ENCODE data around the gene SH3RF2.
"Not testable (repeated sequence)": the region's sequence is repeated elsewhere in the genome, so short reads cannot be mapped to it uniquely, and the experiment has no call there.

The SH3RF2 gene

GRCh38 chr5:145978708-145979107, 42.3 kb downstream of the SH3RF2 start:
- DNase-seq (ENCODE audit: low read depth): no peak

- DNase-seq (ENCODE audit: low read depth): no peak
These were observed 43.2 kb downstream of the SH3RF2 start for GRCh38 chr5:145979270-145980223.

GRCh38 chr5:145980259-145980658, 43.9 kb downstream of the SH3RF2 start:
- DNase-seq (ENCODE audit: low read depth): no peak

GRCh38 chr5:145980718-145981117, 44.3 kb downstream of the SH3RF2 start:
- no peak for DNase-seq (ENCODE audit: low read depth)

DNA sequence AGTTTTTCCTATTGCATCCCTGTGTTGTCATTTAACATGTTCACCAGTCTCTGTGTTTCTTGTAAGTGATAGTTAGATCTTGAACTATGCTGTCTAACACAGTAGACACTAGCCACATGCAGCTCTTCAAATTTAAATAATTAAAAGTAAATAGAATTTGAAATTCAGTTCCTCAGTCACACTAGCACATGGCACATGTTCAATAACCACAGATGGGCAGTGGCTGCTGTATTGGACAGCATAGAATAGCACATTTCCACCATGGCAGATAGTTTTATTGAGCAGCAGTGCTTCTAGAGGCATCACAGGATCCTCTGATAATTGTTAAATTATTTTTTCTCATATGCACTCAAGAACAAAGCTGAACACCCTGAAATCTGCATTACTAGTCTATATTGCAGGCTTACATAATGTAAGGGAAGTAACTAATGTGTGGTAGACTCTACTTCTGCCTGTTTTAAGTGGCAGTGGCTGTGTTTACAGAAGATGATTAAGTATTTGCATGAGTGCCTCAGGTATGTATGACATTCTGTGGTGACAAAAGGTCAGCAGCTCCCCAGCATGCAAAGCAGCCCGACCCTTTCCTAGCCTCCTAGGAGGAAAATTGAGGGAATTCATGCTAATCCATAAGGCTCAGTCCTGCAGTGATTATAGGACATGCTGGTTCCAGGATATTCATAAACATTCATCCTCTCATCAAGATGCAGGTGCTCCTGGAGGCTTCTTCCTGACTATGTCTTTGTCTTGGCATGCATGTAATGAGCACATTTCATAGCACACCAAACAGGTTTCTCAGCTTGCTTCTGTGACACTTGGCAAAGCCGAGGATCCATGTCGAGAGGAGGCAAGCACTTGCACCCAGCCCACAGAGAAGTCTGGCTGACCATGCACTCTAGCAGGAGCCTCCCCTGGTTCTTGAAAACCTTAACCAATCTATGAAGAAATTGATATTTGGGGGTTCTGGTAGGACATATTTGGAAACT, 45.5 kb downstream of the SH3RF2 start:
- no peak for DNase-seq (ENCODE audit: low read depth)

GRCh38 chr5:145982572-145983318, 46.4 kb downstream of the SH3RF2 start:
- no peak for DNase-seq (ENCODE audit: low read depth)

- no peak for DNase-seq (ENCODE audit: low read depth)
These were observed 47.1 kb downstream of the SH3RF2 start for GRCh38 chr5:145983446-145983845.

- DNase-seq (ENCODE audit: low read depth): no peak
These were observed 47.7 kb downstream of the SH3RF2 start for GRCh38 chr5:145984072-145984471.

DNA sequence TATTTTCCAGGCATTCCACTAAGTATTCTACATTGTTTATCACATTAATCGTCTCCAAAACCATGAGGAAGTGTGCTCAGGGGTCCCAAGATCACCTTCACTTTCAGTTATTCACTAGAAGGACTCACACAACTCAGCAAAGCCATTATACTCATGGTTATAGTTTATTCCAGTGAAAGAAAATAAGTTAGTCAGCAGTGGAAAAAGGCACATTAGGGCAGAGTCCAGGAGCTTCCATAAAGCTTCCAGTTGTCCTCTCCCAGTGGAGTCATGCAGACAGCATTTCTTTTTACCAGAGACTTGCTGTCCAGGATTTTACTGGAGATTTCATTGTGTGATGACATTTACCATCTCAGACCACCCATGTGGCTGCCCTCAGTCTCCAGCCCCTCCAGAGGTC, 51.5 kb downstream of the SH3RF2 start:
- no peak for DNase-seq (ENCODE audit: low read depth)

GRCh38 chr5:145988993-145989392, 52.6 kb downstream of the SH3RF2 start:
- no peak for DNase-seq (ENCODE audit: low read depth)

GRCh38 chr5:145989428-145989827, 53.0 kb downstream of the SH3RF2 start:
- no peak for DNase-seq (ENCODE audit: low read depth)

DNA sequence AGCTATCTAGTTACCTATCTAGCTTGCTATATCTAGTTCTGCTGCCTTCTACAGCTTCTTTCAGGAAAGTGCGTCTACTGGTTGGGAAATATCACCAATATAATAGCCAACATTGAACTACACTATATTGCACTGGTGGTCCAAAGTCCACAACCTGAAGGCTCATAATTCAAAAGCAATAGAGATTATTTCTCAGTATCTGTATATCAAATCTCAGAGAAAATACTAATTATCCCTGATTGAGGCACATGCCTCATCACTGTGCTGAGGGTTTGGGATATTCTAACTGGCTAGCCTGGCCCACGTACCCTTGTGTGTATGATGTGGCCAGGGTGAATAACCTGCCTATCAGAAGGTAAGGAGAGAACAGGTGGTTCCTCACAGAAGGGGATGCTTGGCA, 53.8 kb downstream of the SH3RF2 start:
- no peak for DNase-seq (ENCODE audit: low read depth)

- DNase-seq (ENCODE audit: low read depth): no peak
These were observed 54.7 kb downstream of the SH3RF2 start for GRCh38 chr5:145991044-145991575.

- not testable (repeated sequence) for DNase-seq (ENCODE audit: low read depth)
These were observed 57.2 kb downstream of the SH3RF2 start for GRCh38 chr5:145993538-145993937.

GRCh38 chr5:145996135-145996534, 59.8 kb downstream of the SH3RF2 start:
- DNase-seq (ENCODE audit: low read depth): no peak

DNA sequence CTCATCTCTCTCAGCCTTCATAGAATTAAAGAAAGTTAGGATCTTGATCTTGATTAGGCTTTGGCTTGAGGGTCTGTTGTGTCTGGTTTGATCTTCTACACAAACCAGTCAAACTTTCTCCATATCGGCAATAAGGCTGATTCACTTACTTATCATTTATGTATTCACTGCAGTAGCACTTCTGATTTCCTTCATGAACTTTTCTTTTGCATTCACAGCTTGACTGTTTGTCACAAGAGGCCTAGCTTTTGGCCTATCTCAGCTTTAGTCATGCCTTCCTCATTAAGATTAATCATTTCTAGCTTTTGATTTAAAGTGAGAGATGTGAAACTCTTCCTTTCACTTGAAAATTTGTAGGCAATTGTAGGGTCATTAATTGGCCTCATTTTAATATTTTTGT, 62.8 kb downstream of the SH3RF2 start:
- DNase-seq (ENCODE audit: low read depth): no peak

- no peak for DNase-seq (ENCODE audit: low read depth)
These were observed 63.7 kb downstream of the SH3RF2 start for GRCh38 chr5:146000072-146000471.

- DNase-seq (ENCODE audit: low read depth): no peak
These were observed 65.3 kb downstream of the SH3RF2 start for GRCh38 chr5:146001544-146002190.

DNA sequence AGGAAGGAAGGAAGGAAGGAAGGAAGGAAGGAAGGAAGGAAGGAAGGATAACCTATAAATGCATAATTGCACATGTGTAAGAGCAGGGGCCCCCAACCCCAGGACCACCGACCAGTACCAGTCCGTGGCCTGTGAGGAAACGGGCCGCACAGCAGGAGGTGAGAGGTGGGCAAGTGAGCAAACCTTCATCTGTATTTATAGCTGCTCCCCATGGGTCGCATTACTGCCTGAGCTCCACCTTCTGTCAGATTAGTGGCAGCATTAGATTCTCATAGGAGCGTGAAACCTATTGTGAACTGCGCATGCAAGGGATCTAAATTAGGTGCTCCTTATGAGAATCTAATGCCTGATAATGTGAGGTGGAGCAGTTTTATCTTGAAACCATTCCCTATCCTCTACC, 66.1 kb downstream of the SH3RF2 start:
- DNase-seq (ENCODE audit: low read depth): no peak

GRCh38 chr5:146003852-146004251, 67.5 kb downstream of the SH3RF2 start:
- no peak for DNase-seq (ENCODE audit: low read depth)

DNA sequence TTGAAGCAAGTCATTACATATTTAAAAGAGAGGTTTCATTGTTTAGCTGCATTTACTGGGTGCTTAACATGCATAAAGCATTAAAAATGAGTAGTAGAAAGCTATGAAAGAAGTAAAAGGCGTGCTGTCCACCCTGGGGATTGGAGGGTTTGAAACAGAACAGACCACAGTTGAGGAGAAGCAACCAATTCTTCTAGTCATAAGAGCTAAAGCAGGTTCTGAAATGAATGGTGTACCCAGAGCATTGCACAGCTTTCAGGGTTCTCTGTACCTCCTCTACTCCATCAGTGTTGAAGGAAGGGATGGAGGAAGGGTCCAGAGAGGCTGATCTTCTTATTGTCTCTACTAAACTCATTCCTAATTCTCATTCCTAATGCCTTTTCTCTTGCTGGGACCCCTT, 68.9 kb downstream of the SH3RF2 start:
- DNase-seq (ENCODE audit: low read depth): no peak

All from activated gamma-delta T cell treated with anti-CD3 and anti-CD28 coated beads, Interleukin-2, amount 50 U/mL, for 16 hours (primary cell).